Caco-2 (cell line): ENCODE results near the gene AGAP1. TPM values are rescaled to one million over a fixed set of nuclear protein-coding genes. Genes with fewer than 3 reads are reported as not detected.

Experiments used
- BruUV-seq: library from RNA; stranded (reverse); fragments of 400-500 nt; replicated peaks from 2 replicates; lab custom pipeline; 2021; lab: Mats Ljungman, UMichigan
- CTCF ChIA-PET: fragments of 300-600 bp; sonication (Branson Sonifier 250); formaldehyde crosslinking; loops from one replicate; lab custom pipeline; 2022; ENCODE audit warnings: antibody characterized with exemption; lab: Charles Lee
- POLR2A ChIA-PET: fragments of 300-600 bp; sonication (Branson Sonifier 250); formaldehyde crosslinking; loops from one replicate; lab custom pipeline; 2022; ENCODE audit warnings: antibody characterized with exemption; lab: Charles Lee
- DNase-seq, 2 experiments: peaks; one replicate each; pipeline versions ENCODE4 v3.0.0 to v3.0.0-alpha.2; 2020 to 2022
- H3K27me3 ChIP-seq: replicated peaks from 2 replicates; pipeline ENCODE4 v1.6.0; 2011; ENCODE audit warnings: low read length; ENCODE audit not compliant: control insufficient read depth, insufficient read depth
- H3K36me3 ChIP-seq: 2 replicates; pipeline ENCODE4 v1.5.1; 2011; ENCODE audit warnings: low read length; ENCODE audit not compliant: control insufficient read depth, insufficient read depth
- H3K4me1 ChIP-seq: fragments of 250-450 bp; sonication (Bioruptor Pico); 2 replicates; pipeline ENCODE4 v1.5.1; 2020; ENCODE audit warnings: mild to moderate bottlenecking
- H3K4me3 ChIP-seq: 2 replicates; pipeline ENCODE4 v1.5.1; 2011; ENCODE audit warnings: low read depth, mild to moderate bottlenecking, control low read depth, low read length
- H3K9me3 ChIP-seq: fragments of 250-450 bp; sonication (Bioruptor Pico); 2 replicates; pipeline ENCODE4 v1.5.1; 2020; ENCODE audit warnings: mild to moderate bottlenecking, moderate library complexity
- H3K27ac Mint-ChIP-seq: one replicate; pipeline ENCODE4 v1.8.0; 2022; ENCODE audit warnings: mixed read lengths; ENCODE audit not compliant: unreplicated experiment
- H3K27me3 Mint-ChIP-seq: one replicate; pipeline ENCODE4 v1.8.0; 2022; ENCODE audit warnings: mixed read lengths; ENCODE audit not compliant: insufficient read depth, unreplicated experiment
- H3K36me3 Mint-ChIP-seq: one replicate; pipeline ENCODE4 v1.8.0; 2022; ENCODE audit warnings: mild to moderate bottlenecking, mixed read lengths; ENCODE audit not compliant: insufficient read depth, unreplicated experiment
- H3K4me1 Mint-ChIP-seq: one replicate; pipeline ENCODE4 v1.8.0; 2022; ENCODE audit warnings: low read depth, mixed read lengths; ENCODE audit not compliant: unreplicated experiment
- H3K4me3 Mint-ChIP-seq: one replicate; pipeline ENCODE4 v1.8.0; 2022; ENCODE audit warnings: mild to moderate bottlenecking, moderate library complexity, mixed read lengths; ENCODE audit not compliant: unreplicated experiment
- H3K9me3 Mint-ChIP-seq: one replicate; pipeline ENCODE4 v1.8.0; 2022; ENCODE audit warnings: mixed read lengths; ENCODE audit not compliant: unreplicated experiment
- CTCF ChIP-seq, 2 experiments: fragments of 200-600 bp in 1 of 2; IDR thresholded peaks; 1 replicate in 1 of 2; 2 replicates in 1 of 2; pipeline versions ENCODE4 v1.5.1 to v1.8.0; 2011 to 2022; ENCODE audit warnings: antibody characterized with exemption in 1 of 2, control low read depth in 1 of 2, inconsistent platforms in 1 of 2, low read depth in 1 of 2, low read length in 1 of 2, mild to moderate bottlenecking in 1 of 2, moderate library complexity in 1 of 2; ENCODE audit not compliant: insufficient read depth in 1 of 2, severe bottlenecking in 1 of 2, unreplicated experiment in 1 of 2
- intact Hi-C: fragments of 100-400 bp; cut with micrococcal nuclease; formaldehyde crosslinking; loops from one replicate; pipeline ENCODE4 v1.10.0; 2022; ENCODE audit not compliant: unreplicated experiment
- total RNA-seq: library from RNA; stranded (reverse); gene quantifications from 2 replicates; pipeline ENCODE4 v1.2.3, GENCODE V29; 2022

The AGAP1 gene
- total RNA-seq, 1 experiment from 2014 or later, result 41.7 TPM

DNA sequence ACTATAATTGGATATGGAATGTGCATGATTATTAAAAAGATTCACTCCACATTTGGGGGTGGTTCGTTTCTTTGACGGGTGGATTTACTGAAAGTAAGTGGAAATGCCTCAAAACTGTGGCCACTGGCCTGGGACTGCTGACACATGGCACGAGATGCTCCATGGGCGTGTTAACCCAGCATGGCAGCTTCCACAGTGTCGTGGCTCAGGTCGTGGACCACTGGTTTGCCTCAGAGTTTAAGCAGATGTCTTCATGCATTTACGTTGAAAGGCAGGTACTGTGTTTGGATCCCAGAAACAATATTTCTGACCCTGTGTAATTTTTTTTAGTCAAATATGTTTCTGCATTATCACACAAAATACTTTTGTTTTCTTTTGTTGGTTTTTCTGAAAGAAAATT, 432.4 kb downstream of the AGAP1 start:
- Mint-ChIP-seq H3K27ac (no peak overlapping the region), H3K27me3 (no peaks in the 10 kb centered on the region), H3K4me1 (no peaks in the 10 kb centered on the region), H3K36me3 (no peaks in the 10 kb centered on the region), H3K4me3 (no peak overlapping the region), H3K9me3 (no peaks in the 10 kb centered on the region)
- intact Hi-C loops, result no loop called here
- Histone ChIP-seq H3K4me1 (no peaks in the 10 kb centered on the region; the same call in 1 of the 2 replicates), H3K9me3 (no peaks in the 10 kb centered on the region), H3K36me3 (no peaks in the 10 kb centered on the region), H3K27me3 (no peaks in the 10 kb centered on the region), H3K4me3 (no peak overlapping the region)
- DNase-seq, result no peak
- POLR2A ChIA-PET, result no interaction called here
- TF ChIP-seq CTCF (IDR thresholded peaks at IDR 0.05; ENCODE audit: insufficient read depth in 1 of 2, low read depth in 1 of 2, low read length in 1 of 2, severe bottlenecking in 1 of 2, unreplicated experiment in 1 of 2), result no peak
- CTCF ChIA-PET, result no interaction called here
- BruUV-seq, result no TSS peak

- H3K36me3 ChIP-seq, result no peaks in the 10 kb centered on the region
- Mint-ChIP-seq H3K27me3 (no peaks in the 10 kb centered on the region), H3K4me1 (no peaks in the 10 kb centered on the region), H3K4me3 (no peak overlapping the region), H3K9me3 (no peaks in the 10 kb centered on the region), H3K36me3 (peaks cover 5% of the 10 kb centered on the region), H3K27ac (no peak overlapping the region)
- no peaks in the 10 kb centered on the region for H3K27me3 ChIP-seq
- CTCF ChIA-PET, result no interaction called here
- no peaks in the 10 kb centered on the region for H3K4me1 ChIP-seq
- intact Hi-C loops, result no loop called here
- no peak overlapping the region for H3K4me3 ChIP-seq
- no peak for TF ChIP-seq CTCF (IDR thresholded peaks at IDR 0.05; ENCODE audit: insufficient read depth in 1 of 2, low read depth in 1 of 2, low read length in 1 of 2, severe bottlenecking in 1 of 2, unreplicated experiment in 1 of 2)
- no peak for DNase-seq
- POLR2A ChIA-PET, result no interaction called here
- no TSS peak for BruUV-seq
- no peaks in the 10 kb centered on the region for H3K9me3 ChIP-seq
Measured at GRCh38 chr2:235928751-235929370, 435.0 kb downstream of the AGAP1 start.

DNA sequence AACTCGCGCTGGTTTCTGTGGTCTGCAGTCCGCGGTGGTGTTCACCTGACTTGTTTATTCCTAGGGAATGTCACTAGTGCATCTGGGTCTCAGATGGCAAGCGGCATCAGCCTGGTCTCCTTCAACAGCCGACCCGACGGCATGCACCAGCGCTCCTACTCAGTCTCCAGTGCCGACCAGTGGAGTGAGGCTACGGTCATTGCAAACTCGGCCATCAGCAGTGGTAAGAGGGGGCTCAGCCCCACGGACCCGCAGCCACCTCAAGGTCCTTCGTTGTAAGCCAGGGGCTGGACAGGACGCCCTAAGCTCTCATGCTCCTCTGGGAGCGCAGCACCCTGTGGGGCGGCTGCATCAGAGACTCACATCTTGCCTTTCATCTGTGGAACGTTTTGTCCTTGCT, 436.9 kb downstream of the AGAP1 start:
- H3K4me1 Mint-ChIP-seq, result no peaks in the 10 kb centered on the region
- H3K4me3 Mint-ChIP-seq, result no peak overlapping the region
- ChIA-PET POLR2A (no interaction called here), CTCF (no interaction called here)
- TF ChIP-seq CTCF (IDR thresholded peaks at IDR 0.05; ENCODE audit: insufficient read depth in 1 of 2, low read depth in 1 of 2, low read length in 1 of 2, severe bottlenecking in 1 of 2, unreplicated experiment in 1 of 2), result no peak
- no peak for DNase-seq
- Histone ChIP-seq H3K4me1 (no peaks in the 10 kb centered on the region), H3K27me3 (no peaks in the 10 kb centered on the region), H3K4me3 (no peak overlapping the region), H3K36me3 (no peaks in the 10 kb centered on the region), H3K9me3 (no peaks in the 10 kb centered on the region)
- H3K36me3 Mint-ChIP-seq, result peaks cover 5% of the 10 kb centered on the region
- H3K27ac Mint-ChIP-seq, result no peak overlapping the region
- no TSS peak for BruUV-seq
- intact Hi-C loops, result no loop called here
- no peaks in the 10 kb centered on the region for H3K27me3 Mint-ChIP-seq
- no peaks in the 10 kb centered on the region for H3K9me3 Mint-ChIP-seq
